ENCODE measurements around the gene MRPL23.

The MRPL23 gene

GRCh38 chr11:1959786-1960185, 12.7 kb downstream of the MRPL23 start:
- DNase-seq, result no peak

- DNase-seq, result no peak
These were observed 16.7 kb downstream of the MRPL23 start for GRCh38 chr11:1963864-1964263.

GRCh38 chr11:1964348-1964747, 17.2 kb downstream of the MRPL23 start:
- no peak for DNase-seq

GRCh38 chr11:1964955-1965354, 17.8 kb downstream of the MRPL23 start:
- DNase-seq, result no peak

- DNase-seq, result no peak
These were observed 19.4 kb downstream of the MRPL23 start for GRCh38 chr11:1966531-1966930.

- no peak for DNase-seq
These were observed 20.6 kb downstream of the MRPL23 start for GRCh38 chr11:1967641-1968225.

- DNase-seq, result no peak
These were observed 21.4 kb downstream of the MRPL23 start for GRCh38 chr11:1968454-1969002.

GRCh38 chr11:1969035-1969434, 21.9 kb downstream of the MRPL23 start:
- no peak for DNase-seq

- no peak for DNase-seq
These were observed 22.6 kb downstream of the MRPL23 start for GRCh38 chr11:1969776-1970175.

- DNase-seq, result no peak
These were observed 23.8 kb downstream of the MRPL23 start for GRCh38 chr11:1970956-1971355.

- DNase-seq, result no peak
These were observed 28.1 kb downstream of the MRPL23 start for GRCh38 chr11:1975185-1975584.

GRCh38 chr11:1978720-1979473, 31.8 kb downstream of the MRPL23 start:
- no peak for DNase-seq

GRCh38 chr11:1979607-1980006, 32.5 kb downstream of the MRPL23 start:
- DNase-seq, result no peak

- DNase-seq, result no peak
These were observed 35.9 kb downstream of the MRPL23 start for GRCh38 chr11:1982873-1983600.

- DNase-seq, result no peak
These were observed 36.4 kb downstream of the MRPL23 start for GRCh38 chr11:1983601-1983961.

- no peak for DNase-seq
These were observed 39.9 kb downstream of the MRPL23 start for GRCh38 chr11:1987024-1987423.

GRCh38 chr11:1988174-1988573, 41.0 kb downstream of the MRPL23 start:
- no peak for DNase-seq

GRCh38 chr11:1988667-1989317, 41.7 kb downstream of the MRPL23 start:
- no peak for DNase-seq

GRCh38 chr11:1989953-1990352, 42.8 kb downstream of the MRPL23 start:
- DNase-seq, result no peak

GRCh38 chr11:1990872-1991578, 43.9 kb downstream of the MRPL23 start:
- no peak for DNase-seq

GRCh38 chr11:1992111-1992510, 45.0 kb downstream of the MRPL23 start:
- no peak for DNase-seq

GRCh38 chr11:1994121-1994520, 47.0 kb downstream of the MRPL23 start:
- DNase-seq, result no peak

- no peak for DNase-seq
These were observed 50.6 kb downstream of the MRPL23 start, which contains the start of gene H19 for GRCh38 chr11:1997755-1998154. Gene H19 (minus strand): TSS chr11:1997842.
